GM23338 (cell line): ENCODE results near the gene CYB561D2. TPM values are rescaled to one million over a fixed set of nuclear protein-coding genes. Genes with fewer than 3 reads are reported as not detected.

Experiments used
- ATAC-seq: fragments of 200-7000 bp; cut with Tn5 transposase; 3 replicates; pipeline ENCODE4 v1.9.1; 2020
- DNase-seq: peaks from one replicate; pipeline ENCODE4 v3.0.0-alpha.2; 2015; ENCODE audit warnings: low spot score
- H2AFZ ChIP-seq: fragments of 200-600 bp; sonication (generic); 2 replicates; pipeline ENCODE4 v1.8.0; 2016; ENCODE audit warnings: antibody characterized with exemption, mild to moderate bottlenecking, moderate library complexity
- H3F3A ChIP-seq: fragments of 200-600 bp; sonication (generic); replicated peaks from 2 replicates; pipeline ENCODE4 v1.8.0; 2017; ENCODE audit warnings: antibody characterized with exemption, mixed run types, low read depth
- H3K27ac ChIP-seq: fragments of 200-600 bp; sonication (generic); 2 replicates; pipeline ENCODE4 v1.6.1; 2016; ENCODE audit warnings: low read depth
- H3K27me3 ChIP-seq: fragments of 200-600 bp; sonication (generic); 2 replicates; pipeline ENCODE4 v1.8.0; 2016; ENCODE audit warnings: mild to moderate bottlenecking, mixed run types, moderate library complexity; ENCODE audit not compliant: insufficient read depth
- H3K36me3 ChIP-seq: fragments of 200-600 bp; sonication (generic); 2 replicates; pipeline ENCODE4 v1.8.0; 2016; ENCODE audit warnings: mild to moderate bottlenecking; ENCODE audit not compliant: insufficient read depth
- H3K4me1 ChIP-seq: fragments of 200-600 bp; sonication (generic); 2 replicates; pipeline ENCODE4 v1.8.0; 2016; ENCODE audit warnings: mild to moderate bottlenecking, moderate library complexity; ENCODE audit not compliant: insufficient read depth
- H3K4me2 ChIP-seq: fragments of 200-600 bp; sonication (generic); 2 replicates; pipeline ENCODE4 v1.7.1; 2017; ENCODE audit warnings: mixed run types
- H3K4me3 ChIP-seq: fragments of 200-600 bp; sonication (generic); 2 replicates; pipeline ENCODE4 v1.6.1; 2016; ENCODE audit warnings: mixed run types
- H3K79me2 ChIP-seq: fragments of 200-600 bp; sonication (generic); replicated peaks from 2 replicates; pipeline ENCODE4 v1.8.0; 2017; ENCODE audit warnings: mild to moderate bottlenecking; ENCODE audit not compliant: insufficient read depth
- H3K9me2 ChIP-seq: fragments of 200-600 bp; sonication (generic); 2 replicates; pipeline ENCODE4 v1.8.0; 2017; ENCODE audit not compliant: insufficient read depth
- H4K20me1 ChIP-seq: fragments of 200-600 bp; sonication (generic); replicated peaks from 2 replicates; pipeline ENCODE4 v1.8.0; 2017; ENCODE audit warnings: mild to moderate bottlenecking; ENCODE audit not compliant: insufficient read depth
- H3K27ac Mint-ChIP-seq: 2 replicates; pipeline ENCODE4 v1.8.0; 2020; ENCODE audit warnings: inconsistent platforms, mild to moderate bottlenecking, moderate library complexity, mixed read lengths
- H3K27me3 Mint-ChIP-seq: 3 replicates; pipeline ENCODE4 v1.8.0; 2022; ENCODE audit warnings: low read depth, mild to moderate bottlenecking, moderate library complexity, mixed read lengths, inconsistent platforms; ENCODE audit not compliant: insufficient read depth, poor library complexity
- H3K36me3 Mint-ChIP-seq: 3 replicates; pipeline ENCODE4 v1.8.0; 2021; ENCODE audit warnings: low read depth, mild to moderate bottlenecking, inconsistent platforms, moderate library complexity, mixed read lengths
- H3K4me1 Mint-ChIP-seq: 3 replicates; pipeline ENCODE4 v1.8.0; 2020; ENCODE audit warnings: mild to moderate bottlenecking, inconsistent platforms, mixed read lengths
- H3K4me3 Mint-ChIP-seq: 3 replicates; pipeline ENCODE4 v1.8.0; 2021; ENCODE audit warnings: moderate library complexity, mild to moderate bottlenecking, inconsistent platforms, mixed read lengths
- H3K9me3 Mint-ChIP-seq: 3 replicates; pipeline ENCODE4 v1.8.0; 2020; ENCODE audit warnings: moderate library complexity, mild to moderate bottlenecking, inconsistent platforms, mixed read lengths
- CTCF ChIP-seq, 2 experiments: fragments of 200-600 bp in 1 of 2; sonication (generic) in 1 of 2; conservative IDR thresholded peaks; 2 replicates each; pipeline versions ENCODE4 v1.5.1 to v1.6.1; 2016 to 2017; ENCODE audit warnings: antibody characterized with exemption in 2 of 2, low read depth in 2 of 2, mild to moderate bottlenecking in 2 of 2, moderate library complexity in 1 of 2
- ZNF462 ChIP-seq: fragments of 250-450 bp; sonication (Bioruptor Pico); IDR thresholded peaks from 2 replicates; pipeline ENCODE4 v1.5.0; 2020; ENCODE audit warnings: mild to moderate bottlenecking, moderate library complexity
- polyA plus RNA-seq: library from polyadenylated mRNA; unstranded; fragments of >200 nt; fragmentation: Nextera tagmentation; extraction: Ambion mirVana; gene quantifications from 2 replicates; pipeline ENCODE4 v1.2.1, GENCODE V29; 2016
- total RNA-seq: library from RNA; depleted of rRNA; stranded (reverse); fragments of >200 nt; shearing (Covaris generic); gene quantifications from 2 replicates; pipeline ENCODE4 v1.2.3, GENCODE V29; 2014

The CYB561D2 gene
- total and polyA plus RNA-seq, 2 experiments from 2014 or later = 10.1 to 18.2 TPM

DNA sequence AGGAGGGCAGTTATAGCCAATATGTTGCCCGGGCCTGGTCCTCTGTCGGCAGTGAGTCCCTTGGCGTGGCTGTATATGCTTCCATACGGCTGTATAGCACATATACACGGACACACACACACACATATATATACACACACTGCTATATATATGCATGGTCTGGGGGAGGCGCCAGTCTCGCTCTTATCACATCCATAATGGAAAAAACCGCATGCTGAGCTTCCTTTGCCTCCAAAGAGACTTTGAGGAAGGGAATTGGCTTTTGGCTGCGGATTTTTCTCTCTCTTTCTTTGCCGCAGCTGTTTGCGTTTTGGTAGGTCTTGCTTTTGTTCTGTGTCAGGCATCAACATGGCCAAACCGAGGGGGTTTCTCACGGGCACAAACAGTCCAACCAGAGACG, 19.9 kb downstream of the CYB561D2 start:
- peaks cover 29% of the 10 kb centered on the region for H3K4me1 Mint-ChIP-seq
- Histone ChIP-seq H3K4me2 (no peak overlapping the region), H3K9me2 (no peaks in the 10 kb centered on the region), H3K4me3 (no peak overlapping the region), H4K20me1 (no peaks in the 10 kb centered on the region), H3K79me2 (no peaks in the 10 kb centered on the region), H3K27me3 (no peaks in the 10 kb centered on the region), H3K27ac (0 out of 2 replicates have a peak overlapping the region, but pooled peaks have one; percentile 63), H3F3A (0 out of 2 replicates have a peak, but pooled peaks cover 1% of the 10 kb centered on the region), H3K36me3 (no peaks in the 10 kb centered on the region), H3K4me1 (peaks cover 11% of the 10 kb centered on the region), H2AFZ (no peak overlapping the region)
- peak; percentile 44 to 53 for TF ChIP-seq CTCF (conservative IDR thresholded peaks at IDR 0.05; ENCODE audit: low read depth in 2 of 2)
- TF ChIP-seq ZNF462 = no peak
- ATAC-seq = no peak; the same call in 2 of the 3 replicates
- H3K4me3 Mint-ChIP-seq = no peak overlapping the region; the same call in 2 of the 3 replicates
- peak; percentile 56 for DNase-seq
- 0 out of 2 replicates have a peak overlapping the region, but pooled peaks have one; percentile 33 for H3K27ac Mint-ChIP-seq
- H3K27me3 Mint-ChIP-seq = peaks cover 18% of the 10 kb centered on the region
- no peaks in the 10 kb centered on the region; the same call in 2 of the 3 replicates for H3K36me3 Mint-ChIP-seq
- H3K9me3 Mint-ChIP-seq = no peaks in the 10 kb centered on the region; the same call in 2 of the 3 replicates

DNA sequence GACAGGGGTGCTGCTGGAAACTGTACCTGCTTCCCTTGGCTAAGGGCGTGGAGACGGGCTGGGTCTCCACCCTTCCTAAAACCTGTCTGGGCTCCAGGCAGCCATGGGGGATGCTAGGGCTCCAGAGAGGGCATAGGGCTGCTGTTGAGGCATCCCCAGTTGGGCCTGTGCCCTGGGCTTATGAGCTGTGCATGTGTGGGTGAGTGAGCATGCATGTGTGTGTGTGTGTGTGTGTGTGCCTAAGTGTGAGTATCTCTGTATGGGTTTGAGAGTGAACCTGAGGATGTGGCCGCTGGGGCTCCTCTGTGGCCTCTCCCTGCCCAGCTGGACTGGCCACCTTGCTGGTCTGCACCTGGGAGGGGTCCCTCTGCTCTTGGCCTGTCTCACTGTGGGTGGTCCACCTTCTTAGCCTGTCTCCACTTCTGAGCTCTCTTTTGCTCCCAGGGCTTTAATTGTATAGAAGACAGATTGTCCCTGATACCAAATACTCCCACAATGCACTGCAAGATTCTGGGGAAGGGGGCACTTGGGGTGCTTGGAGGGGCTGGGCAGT, 20.5 kb downstream of the CYB561D2 start:
- no peaks in the 10 kb centered on the region for H3K9me2 ChIP-seq
- H3K27me3 ChIP-seq = no peaks in the 10 kb centered on the region
- no peaks in the 10 kb centered on the region for H3K36me3 ChIP-seq
- H3K4me3 ChIP-seq = no peak overlapping the region
- ATAC-seq (no peak), DNase-seq (no peak)
- no peak overlapping the region for H3K27ac ChIP-seq
- Mint-ChIP-seq H3K27ac (no peak overlapping the region), H3K4me3 (no peak overlapping the region; the same call in 2 of the 3 replicates), H3K4me1 (peaks cover 29% of the 10 kb centered on the region), H3K27me3 (peaks cover 22% of the 10 kb centered on the region), H3K9me3 (no peaks in the 10 kb centered on the region; the same call in 2 of the 3 replicates), H3K36me3 (no peaks in the 10 kb centered on the region; the same call in 2 of the 3 replicates)
- H3K4me2 ChIP-seq = no peak overlapping the region
- peaks cover 11% of the 10 kb centered on the region for H3K4me1 ChIP-seq
- H3K79me2 ChIP-seq = no peaks in the 10 kb centered on the region
- H2AFZ ChIP-seq = no peak overlapping the region
- H4K20me1 ChIP-seq = no peaks in the 10 kb centered on the region
- H3F3A ChIP-seq = no peaks in the 10 kb centered on the region
- no peak for TF ChIP-seq ZNF462
